ENCODE results near the gene HECW1.

The HECW1 gene

GRCh38 chr7:43516581-43517342 lies 404.3 kb downstream of the HECW1 start:
- DNase-seq = no peak

GRCh38 chr7:43517464-43517863 lies 405.0 kb downstream of the HECW1 start:
- DNase-seq = no peak

- no peak for DNase-seq
These were observed 407.8 kb downstream of the HECW1 start for GRCh38 chr7:43520201-43520600.

- DNase-seq = no peak
These were observed 410.1 kb downstream of the HECW1 start for GRCh38 chr7:43522406-43523156.

GRCh38 chr7:43528576-43529354 lies 416.3 kb downstream of the HECW1 start:
- DNase-seq = no peak

- no peak for DNase-seq
These were observed 418.3 kb downstream of the HECW1 start for GRCh38 chr7:43530553-43531410.

GRCh38 chr7:43531700-43532099 lies 419.3 kb downstream of the HECW1 start:
- DNase-seq = no peak

- DNase-seq = no peak
These were observed 421.5 kb downstream of the HECW1 start for GRCh38 chr7:43533801-43534479.

- no peak for DNase-seq
These were observed 422.6 kb downstream of the HECW1 start for GRCh38 chr7:43535031-43535451.

- no peak for DNase-seq
These were observed 423.6 kb downstream of the HECW1 start for GRCh38 chr7:43535810-43536585.

GRCh38 chr7:43536773-43537172 lies 424.3 kb downstream of the HECW1 start:
- DNase-seq = no peak

- DNase-seq = no peak
These were observed 425.4 kb downstream of the HECW1 start for GRCh38 chr7:43537765-43538403.

- DNase-seq = no peak
These were observed 425.9 kb downstream of the HECW1 start for GRCh38 chr7:43538404-43538771.

- DNase-seq = no peak
These were observed 428.0 kb downstream of the HECW1 start for GRCh38 chr7:43540471-43540870.

- no peak for DNase-seq
These were observed 430.3 kb downstream of the HECW1 start for GRCh38 chr7:43542716-43543115.

GRCh38 chr7:43546231-43546630 lies 433.8 kb downstream of the HECW1 start:
- no peak for DNase-seq

- DNase-seq = no peak
These were observed 438.0 kb downstream of the HECW1 start for GRCh38 chr7:43550427-43550826.

- no peak for DNase-seq
These were observed 439.7 kb downstream of the HECW1 start for GRCh38 chr7:43552122-43552521.

- DNase-seq = peak; percentile 33
These were observed 441.6 kb downstream of the HECW1 start for GRCh38 chr7:43553999-43554398.

GRCh38 chr7:43554423-43554822 lies 442.0 kb downstream of the HECW1 start:
- peak; percentile 27 for DNase-seq

Measured in activated T-cell treated with anti-CD3 and anti-CD28 coated beads, Interleukin-2, amount 50 U/mL, for 1 hour (primary cell).